Esophagus squamous epithelium (tissue), 4 donors: Measurements from ENCODE around the gene CFAP410.

Experiments
- CTCF ChIP-seq, 6 experiments: fragments of 450-650 bp in 4 of 6; fragments of 200-600 bp in 2 of 6; sonication (generic) in 2 of 6; IDR thresholded peaks; one replicate each; pipeline ENCODE4 v1.5.1; 2016 to 2019; ENCODE audit warnings: antibody characterized with exemption in 6 of 6, mild to moderate bottlenecking in 4 of 6, moderate library complexity in 4 of 6
- POLR2A ChIP-seq, 4 donors: fragments of 450-650 bp; IDR thresholded peaks; one replicate each; pipeline ENCODE4 v1.6.1; 2017; ENCODE audit warnings: antibody characterized with exemption in 4 of 4, mild to moderate bottlenecking in 4 of 4, moderate library complexity in 3 of 4

GRCh38 chr21:44285138-44285992 is 53.8 kb downstream of the CFAP410 start, which contains the start of gene AIRE:
- TF ChIP-seq CTCF (IDR thresholded peaks at IDR 0.05): no peak
- TF ChIP-seq POLR2A (IDR thresholded peaks at IDR 0.05): no peak
